Common myeloid progenitor, CD34-positive (primary cell): ENCODE measurements around the gene SLCO3A1.

ENCODE experiments used
- CTCF ChIA-PET: fragments of 350-600 bp; sonication (Branson Sonifier 250); formaldehyde crosslinking; loops from one replicate; lab custom pipeline; 2021; ENCODE audit warnings: antibody characterized with exemption; lab: Charles Lee
- POLR2A ChIA-PET: fragments of 350-600 bp; sonication (Branson Sonifier 250); formaldehyde crosslinking; loops from one replicate; lab custom pipeline; 2021; ENCODE audit warnings: antibody characterized with exemption; lab: Charles Lee
- DNase-seq, 3 donors: peaks; one replicate each; pipeline versions ENCODE4 v3.0.0 to v3.0.0-alpha.2; 2013
- H3K27ac ChIP-seq, 2 experiments: 1 replicate in 1 of 2; 2 replicates in 1 of 2; pipeline ENCODE4 v1.7.0; 2013; ENCODE audit warnings: inconsistent platforms in 2 of 2, low read length in 2 of 2, mild to moderate bottlenecking in 2 of 2, low read depth in 1 of 2, moderate library complexity in 1 of 2; ENCODE audit not compliant: severe bottlenecking in 2 of 2, insufficient read depth in 1 of 2, poor library complexity in 1 of 2
- H3K27me3 ChIP-seq, 5 experiments: replicated peaks in 2 of 5; 1 replicate in 3 of 5; 2 replicates in 2 of 5; pipeline versions ENCODE4 v1.6.1 to v1.7.0; 2013; ENCODE audit warnings: low read length in 4 of 5, mild to moderate bottlenecking in 2 of 5, moderate library complexity in 2 of 5, inconsistent platforms in 1 of 5; ENCODE audit not compliant: insufficient read depth in 5 of 5, control insufficient read depth in 4 of 5
- H3K36me3 ChIP-seq, 4 experiments: 1 replicate in 2 of 4; 2 replicates in 2 of 4; pipeline versions ENCODE4 v1.6.1 to v1.7.0; 2013; ENCODE audit warnings: low read length in 3 of 4, control low read depth in 1 of 4, mild to moderate bottlenecking in 1 of 4; ENCODE audit not compliant: control insufficient read depth in 4 of 4, insufficient read depth in 4 of 4
- H3K4me1 ChIP-seq, 4 experiments: 1 replicate in 3 of 4; 2 replicates in 1 of 4; pipeline versions ENCODE4 v1.6.1 to v1.7.1; 2013; ENCODE audit warnings: low read length in 3 of 4, mild to moderate bottlenecking in 3 of 4, control low read depth in 1 of 4, inconsistent platforms in 1 of 4, moderate library complexity in 1 of 4; ENCODE audit not compliant: control insufficient read depth in 4 of 4, insufficient read depth in 4 of 4; ENCODE audit errors: control extremely low read depth in 1 of 4
- H3K4me3 ChIP-seq, 7 experiments: 1 replicate in 4 of 7; 2 replicates in 3 of 7; pipeline versions ENCODE4 v1.5.1 to v1.7.0; 2013; ENCODE audit warnings: mild to moderate bottlenecking in 7 of 7, low read length in 6 of 7, moderate library complexity in 6 of 7, inconsistent platforms in 2 of 7, low read depth in 2 of 7, control low read depth in 1 of 7; ENCODE audit not compliant: insufficient read depth in 4 of 7, control insufficient read depth in 1 of 7; ENCODE audit errors: extremely low read depth in 1 of 7
- H3K9me3 ChIP-seq, 5 experiments: 1 replicate in 4 of 5; 2 replicates in 1 of 5; pipeline versions ENCODE4 v1.6.1 to v1.7.1; 2013; ENCODE audit warnings: low read length in 4 of 5, mild to moderate bottlenecking in 2 of 5, inconsistent platforms in 1 of 5, low read depth in 1 of 5, moderate library complexity in 1 of 5; ENCODE audit not compliant: control insufficient read depth in 4 of 5, insufficient read depth in 2 of 5; ENCODE audit errors: control extremely low read depth in 1 of 5
- WGBS: methylation state at CpG from one replicate; pipeline ENCODE4 v1.1.5; 2013; ENCODE audit not compliant: insufficient coverage; 5-methylcytosine and 5-hydroxymethylcytosine counted together

SLCO3A1 gene

DNA sequence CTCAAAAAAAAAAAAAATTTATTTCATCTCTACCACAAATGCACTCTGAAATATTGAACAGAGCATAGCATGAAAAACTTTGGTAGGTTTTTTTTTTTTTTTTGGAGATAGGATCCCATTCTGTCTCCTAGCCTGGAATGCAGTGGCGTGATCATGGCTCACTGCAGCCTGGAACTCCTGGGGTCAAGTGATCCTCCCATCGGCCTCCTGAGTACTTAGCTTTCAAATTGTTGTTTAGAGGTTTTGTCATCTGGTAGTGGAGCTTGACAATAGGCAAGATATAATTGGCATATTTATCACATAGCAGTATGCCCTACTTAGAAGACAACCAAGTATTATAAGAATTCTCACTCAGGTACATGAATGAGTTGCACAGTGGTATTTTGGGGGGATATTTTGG is 306.0 kb downstream of the SLCO3A1 start:
- no peaks in the 10 kb centered on the region for H3K27me3 ChIP-seq
- H3K36me3 ChIP-seq: peaks cover 0 to 19% (median 7%) of the 10 kb centered on the region in 4 experiments
- WGBS: no CpG with 5 or more reads among the region's 2 CpGs
- no peaks in the 10 kb centered on the region for H3K9me3 ChIP-seq
- H3K27ac ChIP-seq: no peak overlapping the region
- POLR2A ChIA-PET: no interaction called here
- DNase-seq: no peak
- no peak overlapping the region for H3K4me3 ChIP-seq
- H3K4me1 ChIP-seq: no peaks in the 10 kb centered on the region
- CTCF ChIA-PET: no interaction called here

GRCh38 chr15:92159906-92160841 is 306.7 kb downstream of the SLCO3A1 start:
- CTCF ChIA-PET: no interaction called here
- no peaks in the 10 kb centered on the region for H3K9me3 ChIP-seq
- no peaks in the 10 kb centered on the region for H3K27me3 ChIP-seq
- H3K27ac ChIP-seq: no peak overlapping the region
- POLR2A ChIA-PET: no interaction called here
- no peaks in the 10 kb centered on the region for H3K4me1 ChIP-seq
- DNase-seq: peak in 1 of 3 donors; percentile 15
- WGBS: 99% methylated on average over 12 of the region's 15 CpGs
- H3K36me3 ChIP-seq: peaks cover 0 to 19% (median 7%) of the 10 kb centered on the region in 4 experiments
- H3K4me3 ChIP-seq: no peak overlapping the region

GRCh38 chr15:92161039-92161670 is 307.6 kb downstream of the SLCO3A1 start:
- Histone ChIP-seq H3K9me3 (no peaks in the 10 kb centered on the region), H3K4me3 (no peak overlapping the region), H3K36me3 (peaks cover 0 to 13% (median 4%) of the 10 kb centered on the region in 4 experiments), H3K4me1 (no peaks in the 10 kb centered on the region), H3K27me3 (no peaks in the 10 kb centered on the region), H3K27ac (no peak overlapping the region)
- ChIA-PET CTCF (no interaction called here), POLR2A (no interaction called here)
- WGBS: 100% methylated on average over 4 of the region's 6 CpGs
- DNase-seq: no peak

DNA sequence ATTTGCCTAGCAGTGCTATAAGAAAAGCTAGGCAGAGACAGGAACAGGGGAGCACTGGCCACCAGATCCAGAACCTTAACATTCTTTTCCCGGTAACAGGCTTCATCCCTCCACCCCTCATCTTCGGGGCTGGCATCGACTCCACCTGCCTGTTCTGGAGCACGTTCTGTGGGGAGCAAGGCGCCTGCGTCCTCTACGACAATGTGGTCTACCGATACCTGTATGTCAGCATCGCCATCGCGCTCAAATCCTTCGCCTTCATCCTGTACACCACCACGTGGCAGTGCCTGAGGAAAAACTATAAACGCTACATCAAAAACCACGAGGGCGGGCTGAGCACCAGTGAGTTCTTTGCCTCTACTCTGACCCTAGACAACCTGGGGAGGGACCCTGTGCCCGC is 309.1 kb downstream of the SLCO3A1 start:
- Histone ChIP-seq H3K4me3 (no peak overlapping the region), H3K9me3 (no peaks in the 10 kb centered on the region), H3K27ac (no peak overlapping the region), H3K4me1 (peaks cover 0 to 5% (median 0%) of the 10 kb centered on the region in 4 experiments), H3K27me3 (no peaks in the 10 kb centered on the region), H3K36me3 (peaks cover 0 to 13% (median 2%) of the 10 kb centered on the region in 4 experiments)
- no peak for DNase-seq
- WGBS: 94% methylated on average over 16 of the region's 17 CpGs
- ChIA-PET POLR2A (no interaction called here), CTCF (no interaction called here)

DNA sequence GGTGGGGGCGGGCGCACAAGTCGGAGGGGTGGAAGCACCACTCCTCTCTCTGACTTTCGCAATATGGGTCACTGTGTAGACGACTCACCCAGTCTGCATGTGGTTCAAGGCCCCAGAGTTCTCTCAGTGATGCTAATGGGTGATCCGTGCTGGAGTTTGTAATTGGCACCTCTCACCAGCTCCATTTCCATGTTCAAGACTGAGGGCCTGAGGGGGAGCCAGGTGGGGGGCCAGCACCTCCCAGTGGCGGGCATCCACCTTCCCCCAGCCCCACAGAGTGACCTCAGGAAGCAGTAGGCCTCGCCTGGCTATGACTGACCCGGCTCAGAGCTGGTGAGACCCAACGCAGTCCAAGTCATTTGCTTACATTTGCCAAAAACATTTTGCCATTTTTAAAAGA is 310.1 kb downstream of the SLCO3A1 start:
- peak in 1 of 3 donors; percentile 12 for DNase-seq
- 74% methylated on average over 5 of the region's 10 CpGs for WGBS
- no peaks in the 10 kb centered on the region for H3K9me3 ChIP-seq
- peaks cover 0 to 5% (median 0%) of the 10 kb centered on the region in 4 experiments for H3K4me1 ChIP-seq
- ChIA-PET CTCF (no interaction called here), POLR2A (no interaction called here)
- H3K27ac ChIP-seq: no peak overlapping the region
- no peak overlapping the region for H3K4me3 ChIP-seq
- H3K36me3 ChIP-seq: peaks cover 0 to 13% (median 2%) of the 10 kb centered on the region in 4 experiments
- H3K27me3 ChIP-seq: no peaks in the 10 kb centered on the region

DNA sequence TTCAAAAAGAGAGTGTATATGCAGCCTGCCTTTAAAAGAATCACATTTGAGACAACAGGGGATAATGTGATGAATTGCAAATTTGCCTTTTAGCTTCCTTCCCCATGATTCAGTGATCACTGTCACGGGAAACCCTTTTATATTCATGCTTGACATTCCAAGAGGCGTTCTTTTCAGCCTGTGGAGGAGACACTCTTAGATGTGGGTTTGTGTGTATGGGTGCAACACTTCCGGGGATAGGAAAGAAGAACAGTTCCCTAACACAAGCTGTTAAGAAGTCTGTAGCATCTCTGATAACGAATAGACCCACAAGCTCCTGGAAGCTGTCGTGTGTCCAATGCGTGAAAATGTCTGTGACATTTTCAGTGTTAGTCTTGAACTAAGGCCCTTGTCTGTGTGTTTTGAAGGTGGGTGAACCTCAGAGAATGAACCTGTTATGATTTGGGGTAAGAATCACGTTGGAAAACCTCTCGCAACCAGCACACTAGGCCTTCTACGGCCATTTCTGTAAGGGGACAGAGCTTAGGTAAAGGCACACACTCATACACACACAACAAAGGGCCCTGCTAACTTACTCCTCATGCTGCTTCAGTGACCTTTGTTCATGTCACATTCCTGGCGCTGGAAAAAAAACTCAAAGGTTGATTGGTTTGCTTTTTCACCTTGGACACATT is 311.0 kb downstream of the SLCO3A1 start:
- Histone ChIP-seq H3K36me3 (peaks cover 0 to 13% (median 4%) of the 10 kb centered on the region in 4 experiments), H3K4me1 (peaks cover 0 to 5% (median 0%) of the 10 kb centered on the region in 4 experiments), H3K27me3 (no peaks in the 10 kb centered on the region), H3K27ac (no peak overlapping the region), H3K9me3 (no peaks in the 10 kb centered on the region), H3K4me3 (no peak overlapping the region)
- WGBS: 100% methylated on average over 5 of the region's 10 CpGs
- POLR2A ChIA-PET: no interaction called here
- no peak for DNase-seq
- CTCF ChIA-PET: no interaction called here
